HG03432 (cell line): Measurements from ENCODE around the gene ZNF292.
"Not testable (repeated sequence)": the region's sequence is repeated elsewhere in the genome, so short reads cannot be mapped to it uniquely, and the experiment has no call there.

Source experiments
- ATAC-seq: cut with Tn5 transposase; IDR thresholded peaks from one replicate; pipeline ENCODE4 v1.9.1; 2021; ENCODE audit warnings: mild to moderate bottlenecking, moderate library complexity; ENCODE audit not compliant: unreplicated experiment

Gene ZNF292

DNA sequence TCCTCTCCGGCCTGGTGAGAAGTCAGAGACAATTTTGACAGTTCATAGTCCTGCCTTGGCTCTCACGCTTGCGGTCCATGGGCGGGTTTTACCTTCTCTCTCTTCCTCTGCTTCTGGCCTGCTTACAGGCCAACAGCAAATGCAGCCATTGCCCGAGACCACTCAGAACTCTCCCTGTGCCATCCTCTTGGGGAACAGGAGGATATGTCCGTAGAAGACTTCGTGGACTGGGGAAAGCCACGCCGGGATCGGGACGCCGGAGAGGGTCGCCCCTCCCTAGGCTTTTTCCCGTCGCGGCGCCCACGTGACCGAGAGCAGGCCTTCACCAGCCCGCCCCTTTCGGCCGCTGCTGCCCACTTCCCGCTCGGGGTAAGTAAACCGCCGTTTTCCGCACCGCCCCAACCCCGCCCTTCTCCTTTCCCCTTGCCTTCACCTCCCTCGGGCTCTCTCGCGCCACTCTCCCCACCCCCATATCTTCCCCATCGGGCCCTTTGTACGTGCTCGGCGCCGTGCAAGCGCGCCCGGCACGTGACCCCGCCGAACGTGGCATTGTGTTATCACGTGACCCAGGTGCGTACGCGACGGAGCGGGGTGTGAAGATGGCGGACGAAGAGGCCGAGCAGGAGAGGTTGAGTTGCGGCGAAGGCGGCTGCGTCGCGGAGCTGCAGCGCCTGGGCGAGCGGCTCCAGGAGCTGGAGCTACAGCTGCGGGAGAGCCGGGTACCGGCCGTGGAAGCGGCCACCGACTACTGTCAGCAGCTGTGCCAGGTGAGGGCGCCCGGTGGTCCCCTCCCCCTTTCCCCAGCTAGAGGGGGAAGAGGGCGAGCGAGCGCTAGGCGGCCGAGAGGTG is at the start of gene ZNF292:
Gene ZNF292 (plus strand): TSS at position 573 of the 849 bp plus-strand sequence. CDS start 27 bp downstream, at position 600.
- peak; percentile 80 for ATAC-seq

DNA sequence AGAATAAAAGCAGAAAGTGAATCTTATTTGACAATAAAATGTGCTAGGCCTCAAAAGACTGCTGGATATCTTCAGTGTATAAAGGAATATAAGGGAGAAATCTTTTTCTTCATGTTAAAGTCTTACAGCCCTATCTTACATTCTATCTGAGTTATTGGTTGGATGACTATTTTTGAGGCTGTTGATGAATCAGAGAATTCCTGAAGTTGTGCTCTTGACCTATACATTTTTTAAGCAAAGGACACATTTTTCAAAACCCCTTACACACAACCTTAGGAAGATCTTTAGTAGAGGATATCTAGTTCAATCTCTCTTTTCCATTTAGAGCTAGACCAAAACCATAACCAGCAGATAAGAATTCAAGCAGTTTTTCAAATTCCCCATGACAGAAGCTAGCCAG is 49.5 kb upstream of the ZNF292 start:
- ATAC-seq, result no peak

DNA sequence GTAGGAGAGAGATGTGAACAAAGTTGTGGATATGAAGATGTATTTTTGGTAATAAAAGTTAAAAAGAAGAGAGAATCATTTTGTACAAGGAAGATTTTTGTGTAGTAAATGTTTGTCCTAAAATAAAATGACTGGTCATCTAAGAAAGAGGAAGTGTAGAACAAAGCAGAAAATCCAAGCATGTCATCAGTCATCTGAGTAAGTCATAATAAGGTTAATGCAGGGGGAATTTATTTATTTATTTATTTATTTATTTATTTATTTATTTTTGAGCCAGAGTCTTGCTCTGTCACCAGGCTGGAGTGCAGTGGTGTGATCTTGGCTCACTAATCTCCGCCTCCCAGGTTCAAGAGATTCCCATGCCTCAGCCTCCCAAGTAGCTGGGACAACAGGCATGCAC is 44.7 kb upstream of the ZNF292 start:
- peak; percentile 58 for ATAC-seq

GRCh38 chr6:87115402-87116135 is 39.8 kb upstream of the ZNF292 start:
- ATAC-seq, result peak; percentile 99

DNA sequence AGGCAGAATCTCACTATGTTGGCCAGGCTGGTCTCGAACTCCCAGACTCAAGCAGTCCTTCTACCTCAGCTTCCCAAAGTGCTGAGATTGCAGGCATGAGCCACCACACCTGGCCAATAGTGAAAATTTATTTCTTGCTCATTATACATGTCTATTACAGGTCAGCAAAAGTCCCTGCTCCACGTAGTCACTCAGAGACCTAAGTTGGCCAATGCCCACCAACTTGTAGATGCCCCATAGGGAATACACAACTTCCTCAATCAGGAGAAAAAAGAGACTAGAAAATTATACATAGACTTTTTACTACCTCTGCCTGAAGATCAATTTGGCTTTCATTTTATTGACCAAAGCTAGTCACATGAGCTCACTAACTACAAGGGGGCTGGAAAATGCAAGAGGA is 38.4 kb upstream of the ZNF292 start:
- ATAC-seq, result no peak

GRCh38 chr6:87118054-87118453 is 37.3 kb upstream of the ZNF292 start:
- ATAC-seq, result no peak

DNA sequence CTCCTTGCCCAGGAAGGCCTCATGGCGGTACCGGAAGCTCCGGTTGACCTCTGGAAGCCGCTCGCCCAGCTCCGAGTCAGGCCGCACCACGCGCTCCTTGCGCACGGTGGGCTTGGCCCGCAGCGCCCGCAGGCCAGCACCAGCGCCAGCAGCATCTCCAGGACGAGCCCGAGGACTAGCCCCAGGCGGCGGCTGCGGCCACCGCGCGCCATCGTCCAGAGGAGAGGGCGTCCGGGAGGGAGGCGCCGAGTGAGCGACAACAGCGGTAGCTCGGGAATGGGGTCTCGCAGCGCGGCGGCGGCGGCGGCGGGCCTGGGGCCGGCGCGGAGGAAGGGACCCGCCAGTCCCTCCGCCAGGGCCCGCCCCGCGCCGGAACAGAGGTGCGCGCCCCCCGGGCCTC is 32.9 kb upstream of the ZNF292 start:
- ATAC-seq, result no peak

GRCh38 chr6:87124074-87124473 is 31.3 kb upstream of the ZNF292 start:
- ATAC-seq, result no peak

- ATAC-seq, result no peak
These were observed 28.9 kb upstream of the ZNF292 start for GRCh38 chr6:87126501-87126900.

DNA sequence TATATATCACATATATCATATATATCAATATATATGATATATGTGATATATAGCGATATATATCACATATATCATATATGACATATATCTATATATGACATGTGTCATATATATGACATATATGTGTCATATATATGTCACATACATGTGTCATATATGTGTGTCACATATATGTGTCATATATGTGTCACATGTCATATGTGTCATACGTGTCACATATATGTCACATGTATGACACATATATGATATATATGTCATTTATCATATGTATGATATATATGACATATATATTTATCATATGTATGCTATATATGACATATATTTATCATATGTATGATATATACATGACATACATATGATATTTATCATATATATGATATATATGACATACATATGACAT is 27.6 kb upstream of the ZNF292 start:
- no peak for ATAC-seq

DNA sequence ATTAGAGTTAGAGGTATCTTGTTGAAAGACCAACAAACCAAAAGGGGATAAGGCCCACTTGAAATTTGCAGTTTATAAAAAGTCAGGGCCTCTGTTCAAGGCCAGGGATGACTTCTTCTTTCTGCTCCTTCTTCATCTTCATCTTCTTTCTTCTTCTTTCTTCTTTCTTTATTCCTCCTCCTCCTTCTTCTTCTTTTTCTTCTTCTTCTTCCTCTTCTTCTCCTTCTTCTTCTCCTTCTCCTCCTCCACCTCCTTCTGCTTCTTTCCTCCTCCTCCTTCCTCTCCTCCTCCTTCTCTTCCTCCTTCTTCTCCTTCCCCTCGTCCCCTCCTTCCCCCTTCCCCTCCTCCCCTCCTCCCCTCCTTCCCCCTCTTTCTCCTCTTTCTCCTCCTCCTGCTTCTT is 18.4 kb upstream of the ZNF292 start:
- ATAC-seq, result no peak

GRCh38 chr6:87139236-87139635 is 16.1 kb upstream of the ZNF292 start:
- ATAC-seq, result peak; percentile 76

DNA sequence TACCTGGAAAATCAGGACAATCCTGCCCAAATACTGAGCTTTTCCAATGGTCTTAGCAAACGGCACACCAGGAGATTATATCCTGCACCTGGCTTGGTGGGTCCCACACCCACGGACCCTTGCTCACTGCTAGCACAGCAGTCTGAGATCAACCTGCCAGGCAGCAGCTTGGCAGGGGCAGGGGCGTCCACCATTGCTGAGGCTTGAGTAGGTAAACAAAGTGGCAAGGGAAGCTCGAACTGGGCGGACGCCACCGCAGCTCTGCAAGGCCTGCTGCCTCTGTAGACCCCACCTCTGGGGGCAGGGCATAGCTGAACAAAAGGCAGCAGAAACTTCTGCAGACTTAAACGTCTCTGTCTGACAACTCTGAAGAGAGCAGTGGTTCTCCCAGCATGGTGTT is 15.4 kb upstream of the ZNF292 start:
- not testable (repeated sequence) for ATAC-seq

DNA sequence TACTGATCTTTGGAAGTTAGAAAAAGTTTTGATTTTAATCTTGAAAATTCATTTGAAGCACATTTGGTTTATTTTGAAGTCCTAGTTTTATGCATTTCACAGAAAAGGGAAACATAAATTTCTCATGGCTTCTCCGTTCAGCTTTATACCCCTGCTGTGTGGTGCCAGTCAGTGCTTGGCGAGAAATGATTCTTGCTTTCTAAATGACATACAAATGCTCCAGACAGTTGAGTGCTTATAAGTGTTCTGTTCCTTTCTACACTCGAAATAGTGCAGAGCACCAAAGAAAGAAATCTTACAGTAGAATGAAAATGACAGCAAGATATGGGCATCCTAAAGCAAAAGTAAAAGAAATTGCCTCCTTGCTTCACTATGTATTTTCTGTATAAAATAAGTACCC is 9.0 kb upstream of the ZNF292 start:
- peak; percentile 80 for ATAC-seq

DNA sequence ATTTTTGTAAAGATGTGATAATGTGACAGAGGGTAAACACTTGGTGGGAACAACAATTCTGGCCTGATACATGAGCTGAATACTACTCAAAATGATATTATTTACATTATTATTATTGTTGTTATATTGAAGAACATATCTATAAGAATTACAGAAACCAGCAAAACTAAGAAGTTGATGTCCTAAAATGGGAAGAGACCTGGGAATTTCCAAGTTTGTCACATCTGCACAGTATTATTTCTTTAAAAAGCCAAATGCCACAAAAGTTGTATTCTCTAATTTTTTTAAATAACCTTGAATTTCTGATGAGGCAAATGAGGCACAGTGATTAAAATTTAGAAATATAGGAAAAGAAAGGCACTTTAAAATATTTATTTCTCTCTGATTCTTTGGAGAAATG is 5.0 kb upstream of the ZNF292 start:
- no peak for ATAC-seq

- ATAC-seq, result no peak
These were observed 3.9 kb upstream of the ZNF292 start for GRCh38 chr6:87151471-87151780.

- peak; percentile 38 for ATAC-seq
These were observed 3.4 kb upstream of the ZNF292 start for GRCh38 chr6:87151781-87152525.

- ATAC-seq, result peak; percentile 0
These were observed 2.8 kb upstream of the ZNF292 start for GRCh38 chr6:87152526-87152955.

DNA sequence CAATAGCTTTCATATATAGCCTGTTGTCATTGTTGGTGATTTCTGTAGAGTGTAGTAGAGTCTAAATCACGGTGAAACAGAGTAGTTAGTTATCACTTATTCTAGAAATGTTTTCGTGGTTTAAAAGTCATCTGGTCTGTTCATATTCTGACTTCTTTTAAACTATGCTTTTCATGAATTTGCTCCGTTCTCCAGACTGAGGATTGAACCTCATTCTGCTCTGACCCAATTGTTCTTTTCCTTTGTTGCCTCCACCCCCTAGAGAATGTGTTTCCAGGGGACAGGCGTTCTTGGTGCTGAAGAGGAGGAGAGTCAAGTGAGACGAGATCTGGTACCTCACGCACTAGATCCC is 748 bp upstream of the ZNF292 start:
- ATAC-seq, result no peak

GRCh38 chr6:87155842-87156815 is 764 bp downstream of the ZNF292 start:
- peak; percentile 2 for ATAC-seq
